HCT116 (cell line): ENCODE data around the gene EXOC6B. TPM values are rescaled to one million over a fixed set of nuclear protein-coding genes. Genes with fewer than 3 reads are reported as not detected.
A peak's percentile ranks its signal among the peaks of the same experiment; 100 is the strongest.

Experiments used
- ATAC-seq: fragments of 200-7000 bp; cut with Tn5 transposase; 2 replicates; pipeline ENCODE4 v1.9.1; 2020; ENCODE audit warnings: mild to moderate bottlenecking, moderate library complexity
- BruUV-seq: library from RNA; stranded (reverse); fragments of 400-500 nt; replicated peaks from 2 replicates; lab custom pipeline; 2021; lab: Mats Ljungman, UMichigan
- CTCF ChIA-PET: fragments of 300-600 bp; sonication (Branson Sonifier 250); formaldehyde crosslinking; loops from one replicate; lab custom pipeline; 2021; ENCODE audit warnings: antibody characterized with exemption; lab: Charles Lee
- POLR2A ChIA-PET: fragments of 300-600, 350-600 bp; sonication (Branson Sonifier 250); formaldehyde crosslinking; loops from one replicate; lab custom pipeline; 2021; ENCODE audit warnings: antibody characterized with exemption; lab: Charles Lee
- RAD21 ChIA-PET, 2 experiments: fragments of 300-600 bp; sonication (Branson Sonifier 250); formaldehyde crosslinking; loops; one replicate each; lab custom pipeline; 2023; ENCODE audit warnings: low total read pairs in 2 of 2; ENCODE audit not compliant: uncharacterized antibody in 2 of 2, unreplicated experiment in 2 of 2, low non-redundant PET in 1 of 2; lab: Charles Lee
- DNase-seq: peaks from one replicate; pipeline ENCODE4 v3.0.0-alpha.2; 2010; ENCODE audit warnings: low read depth, low spot score
- H2AFZ ChIP-seq: fragments of 200-600 bp; shearing (Covaris generic), sonication (generic); 2 replicates; pipeline ENCODE4 v1.6.1; 2017; ENCODE audit warnings: low read depth, mixed run types, mixed read lengths, antibody characterized with exemption, low read length; ENCODE audit not compliant: poor library complexity, severe bottlenecking
- H3K27ac ChIP-seq: 2 replicates; pipeline ENCODE4 v1.5.1; 2012; ENCODE audit warnings: low read depth, low read length
- H3K27me3 ChIP-seq: fragments of 200-600 bp; sonication (generic); 2 replicates; pipeline ENCODE4 v1.6.1; 2016; ENCODE audit warnings: mixed run types, low read length, mixed read lengths; ENCODE audit not compliant: insufficient read depth
- H3K36me3 ChIP-seq, 2 experiments: fragments of 200-500 bp in 1 of 2; fragments of 200-600 bp in 1 of 2; sonication (Bioruptor generic) in 1 of 2; sonication (generic) in 1 of 2; 2 replicates each; pipeline versions ENCODE4 v1.5.1 to v1.6.1; 2014 to 2016; ENCODE audit warnings: low read length in 2 of 2, inconsistent platforms in 1 of 2, mixed read lengths in 1 of 2, mixed run types in 1 of 2; ENCODE audit not compliant: insufficient read depth in 2 of 2, control insufficient read depth in 1 of 2
- H3K4me1 ChIP-seq, 2 experiments: fragments of 200-600 bp in 1 of 2; sonication (generic) in 1 of 2; 2 replicates each; pipeline versions ENCODE4 v1.5.1 to v1.6.1; 2012 to 2017; ENCODE audit warnings: low read length in 2 of 2, inconsistent platforms in 1 of 2, mild to moderate bottlenecking in 1 of 2, mixed read lengths in 1 of 2, mixed run types in 1 of 2, moderate library complexity in 1 of 2; ENCODE audit not compliant: insufficient read depth in 2 of 2, control insufficient read depth in 1 of 2
- H3K4me2 ChIP-seq: fragments of 200-600 bp; sonication (generic); 2 replicates; pipeline ENCODE4 v1.6.1; 2017; ENCODE audit warnings: mixed run types, low read length, mixed read lengths
- H3K4me3 ChIP-seq, 2 experiments: fragments of 200-600 bp in 1 of 2; sonication (generic) in 1 of 2; replicated peaks in 1 of 2; 2 replicates each; pipeline ENCODE4 v1.5.1; 2011 to 2016; ENCODE audit warnings: low read length in 2 of 2, control low read depth in 1 of 2, low read depth in 1 of 2, mild to moderate bottlenecking in 1 of 2, mixed read lengths in 1 of 2, mixed run types in 1 of 2
- H3K79me2 ChIP-seq: fragments of 200-600 bp; sonication (generic); 2 replicates; pipeline ENCODE4 v1.6.1; 2017; ENCODE audit warnings: mild to moderate bottlenecking, mixed run types, low read length, moderate library complexity, mixed read lengths; ENCODE audit not compliant: insufficient read depth
- H3K9ac ChIP-seq: fragments of 200-600 bp; sonication (generic); 2 replicates; pipeline ENCODE4 v1.6.1; 2016; ENCODE audit warnings: low read length, mixed read lengths
- H3K9me2 ChIP-seq: fragments of 200-600 bp; sonication (generic), shearing (Covaris generic); 2 replicates; pipeline ENCODE4 v1.6.1; 2017; ENCODE audit warnings: mixed run types, mild to moderate bottlenecking, moderate library complexity; ENCODE audit not compliant: insufficient read depth
- H3K9me3 ChIP-seq, 2 experiments: fragments of 200-500 bp in 1 of 2; fragments of 200-600 bp in 1 of 2; sonication (Bioruptor generic) in 1 of 2; sonication (generic) in 1 of 2; 2 replicates each; pipeline ENCODE4 v1.6.1; 2014 to 2017; ENCODE audit warnings: low read length in 2 of 2, mixed read lengths in 2 of 2, inconsistent platforms in 1 of 2, low read depth in 1 of 2, mild to moderate bottlenecking in 1 of 2, mixed run types in 1 of 2, moderate library complexity in 1 of 2; ENCODE audit not compliant: control insufficient read depth in 1 of 2, insufficient read depth in 1 of 2
- H4K20me1 ChIP-seq: fragments of 200-600 bp; sonication (generic), shearing (Covaris generic); 2 replicates; pipeline ENCODE4 v1.6.1; 2017; ENCODE audit warnings: mixed run types, mild to moderate bottlenecking, moderate library complexity; ENCODE audit not compliant: insufficient read depth
- CEBPB ChIP-seq: IDR thresholded peaks from 2 replicates; pipeline ENCODE4 v1.6.1; 2012; ENCODE audit warnings: low read depth
- CTCF ChIP-seq, 3 experiments: fragments of 200-600 bp in 1 of 3; sonication (generic) in 1 of 3; IDR thresholded peaks in 2 of 3; conservative IDR thresholded peaks in 1 of 3; 2 replicates each; pipeline ENCODE4 v1.5.1; 2012 to 2017; ENCODE audit warnings: low read depth in 2 of 3, low read length in 2 of 3, antibody characterized with exemption in 1 of 3, borderline replicate concordance in 1 of 3, control low read depth in 1 of 3, mild to moderate bottlenecking in 1 of 3, mixed read lengths in 1 of 3, mixed run types in 1 of 3, moderate library complexity in 1 of 3; ENCODE audit not compliant: insufficient read depth in 1 of 3
- ELF1 ChIP-seq: IDR thresholded peaks from 2 replicates; pipeline ENCODE4 v1.6.1; 2012; ENCODE audit warnings: low read depth, borderline replicate concordance
- EZH2phosphoT487 ChIP-seq: fragments of 200-600 bp; IDR thresholded peaks from 2 replicates; pipeline ENCODE4 v1.6.1; 2018; ENCODE audit warnings: antibody characterized with exemption, borderline replicate concordance
- MAX ChIP-seq: IDR thresholded peaks from 2 replicates; pipeline ENCODE4 v1.6.1; 2012
- POLR2A ChIP-seq: IDR thresholded peaks from 2 replicates; pipeline ENCODE4 v1.7.0; 2011; ENCODE audit warnings: borderline replicate concordance; ENCODE audit not compliant: insufficient read depth, insufficient read length; ENCODE audit errors: extremely low read depth
- POLR2AphosphoS5 ChIP-seq: IDR thresholded peaks from 2 replicates; pipeline ENCODE4 v1.6.1; 2011; ENCODE audit warnings: mild to moderate bottlenecking, low read depth, low read length, moderate library complexity
- RAD21 ChIP-seq: IDR thresholded peaks from 2 replicates; pipeline ENCODE4 v1.6.1; 2012; ENCODE audit warnings: low read depth, mild to moderate bottlenecking
- SIN3A ChIP-seq: IDR thresholded peaks from 2 replicates; pipeline ENCODE4 v1.6.1; 2012; ENCODE audit warnings: low read depth
- YY1 ChIP-seq: IDR thresholded peaks from 2 replicates; pipeline ENCODE4 v1.6.1; 2011; ENCODE audit warnings: low read length, low read depth, moderate library complexity, mild to moderate bottlenecking; ENCODE audit not compliant: insufficient replicate concordance; ENCODE audit errors: extremely low read depth
- ZFX ChIP-seq: fragments of 450-650 bp; IDR thresholded peaks from 2 replicates; pipeline ENCODE4 v1.6.1; 2017
- intact Hi-C: fragments of 100-400 bp; cut with micrococcal nuclease; formaldehyde crosslinking; loops from 2 replicates; pipeline ENCODE4 v1.10.0; 2022
- total RNA-seq: library from RNA; stranded (reverse); gene quantifications from one replicate; pipeline ENCODE4 v1.2.1, GENCODE V29; 2021; ENCODE audit not compliant: unreplicated experiment
- TF ChIP-seq, protein P1 (sequence below): IDR thresholded peaks from 2 replicates; pipeline ENCODE4 v1.6.1; 2011; ENCODE audit warnings: mild to moderate bottlenecking, low read length, moderate library complexity; ENCODE audit not compliant: insufficient replicate concordance; ENCODE audit errors: extremely low read depth

The EXOC6B gene
- total RNA-seq, 1 experiment from 2014 or later, result 25.4 TPM

- TF ChIP-seq CTCF (IDR thresholded peaks at IDR 0.05 in 2 of 3, conservative IDR thresholded peaks at IDR 0.05 in 1 of 3; ENCODE audit: borderline replicate concordance in 1 of 3, insufficient read depth in 1 of 3, low read depth in 2 of 3, low read length in 2 of 3), result peak; percentile 97 to 99 (median 98)
- peak; percentile 69 for TF ChIP-seq YY1
- no peak for TF ChIP-seq CEBPB
Measured at GRCh38 chr2:72862239-72862988, 36.6 kb upstream of the EXOC6B start (continued).

- DNase-seq, result peak; percentile 77
- ChIA-PET RAD21 (interaction anchor here in 1 of 2 experiments (0.7 kb wide), 1 partner anchor 36 kb away, joined by 3 read pairs; no protein-coding TSS in a partner anchor), CTCF (interaction anchor here (0.7 to 1.5 kb wide), 9 partner anchors 13 to 709 kb away, joined by 3 to 23 read pairs (median 3); no protein-coding TSS in a partner anchor), POLR2A (interaction anchor here (0.7 kb wide), 1 partner anchor 57 kb away, joined by 4 read pairs; no protein-coding TSS in a partner anchor)
- BruUV-seq, result no TSS peak
- Histone ChIP-seq H3K79me2 (no peaks in the 10 kb centered on the region), H3K36me3 (no peaks in the 10 kb centered on the region), H3K27ac (no peak overlapping the region), H2AFZ (peak overlapping the region; percentile 71), H3K9me2 (no peaks in the 10 kb centered on the region), H3K4me1 (peaks cover 4 to 17% of the 10 kb centered on the region in 2 experiments; a peak in 3 of 4 replicates), H3K4me3 (no peak overlapping the region), H3K27me3 (peaks cover 11% of the 10 kb centered on the region; the same call in 1 of the 2 replicates), H3K9me3 (no peaks in the 10 kb centered on the region), H4K20me1 (no peaks in the 10 kb centered on the region), H3K4me2 (no peak overlapping the region), H3K9ac (no peak overlapping the region)
- intact Hi-C loops, result loop anchor here (1.0 kb wide), 1 partner anchor 89 kb away; no protein-coding TSS in a partner anchor
- peak; percentile 79 for ATAC-seq
- TF ChIP-seq, protein P1, sequence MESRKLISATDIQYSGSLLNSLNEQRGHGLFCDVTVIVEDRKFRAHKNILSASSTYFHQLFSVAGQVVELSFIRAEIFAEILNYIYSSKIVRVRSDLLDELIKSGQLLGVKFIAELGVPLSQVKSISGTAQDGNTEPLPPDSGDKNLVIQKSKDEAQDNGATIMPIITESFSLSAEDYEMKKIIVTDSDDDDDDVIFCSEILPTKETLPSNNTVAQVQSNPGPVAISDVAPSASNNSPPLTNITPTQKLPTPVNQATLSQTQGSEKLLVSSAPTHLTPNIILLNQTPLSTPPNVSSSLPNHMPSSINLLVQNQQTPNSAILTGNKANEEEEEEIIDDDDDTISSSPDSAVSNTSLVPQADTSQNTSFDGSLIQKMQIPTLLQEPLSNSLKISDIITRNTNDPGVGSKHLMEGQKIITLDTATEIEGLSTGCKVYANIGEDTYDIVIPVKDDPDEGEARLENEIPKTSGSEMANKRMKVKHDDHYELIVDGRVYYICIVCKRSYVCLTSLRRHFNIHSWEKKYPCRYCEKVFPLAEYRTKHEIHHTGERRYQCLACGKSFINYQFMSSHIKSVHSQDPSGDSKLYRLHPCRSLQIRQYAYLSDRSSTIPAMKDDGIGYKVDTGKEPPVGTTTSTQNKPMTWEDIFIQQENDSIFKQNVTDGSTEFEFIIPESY, result no peak
- TF ChIP-seq RAD21 (peak; percentile 88), POLR2A (no peak), ZFX (no peak), CEBPB (no peak), YY1 (peak; percentile 71), ELF1 (no peak), MAX (0 out of 2 replicates have a peak, but pooled peaks have one; percentile 25), EZH2phosphoT487 (no peak), POLR2AphosphoS5 (no peak), SIN3A (no peak), CTCF (IDR thresholded peaks at IDR 0.05 in 2 of 3, conservative IDR thresholded peaks at IDR 0.05 in 1 of 3; ENCODE audit: borderline replicate concordance in 1 of 3, insufficient read depth in 1 of 3, low read depth in 2 of 3, low read length in 2 of 3) (peak; percentile 71 to 85 (median 77))
Measured at GRCh38 chr2:72859831-72860262, 34.0 kb upstream of the EXOC6B start.
